Gastroesophageal sphincter (tissue), 4 donors: ENCODE data around the gene ARRDC3. TPM values are rescaled to one million over a fixed set of nuclear protein-coding genes. Genes with fewer than 3 reads are reported as not detected.
"Not testable (repeated sequence)": the region's sequence is repeated elsewhere in the genome, so short reads cannot be mapped to it uniquely, and the experiment has no call there.

ENCODE experiments used
- ATAC-seq: fragments of 150-250 bp; one replicate; pipeline ENCODE4 v1.9.1; 2016; ENCODE audit warnings: mild to moderate bottlenecking, moderate library complexity
- H3K27ac ChIP-seq, 4 donors: fragments of 200-600 bp; sonication (generic) in 3 of 4; 1 replicate in 3 of 4; 2 replicates in 1 of 4; pipeline ENCODE4 v1.5.1; 2016 to 2019
- H3K27me3 ChIP-seq: fragments of 200-600 bp; sonication (generic); one replicate; pipeline ENCODE4 v1.5.1; 2019
- H3K36me3 ChIP-seq, 2 donors: fragments of 200-600 bp; sonication (generic); one replicate each; pipeline ENCODE4 v1.5.1; 2019; ENCODE audit warnings: control low read depth in 1 of 2
- H3K4me1 ChIP-seq, 3 donors: fragments of 200-600 bp; sonication (generic); 1 replicate in 2 of 3; 2 replicates in 1 of 3; pipeline ENCODE4 v1.5.1; 2016 to 2019; ENCODE audit warnings: control low read depth in 2 of 3
- H3K4me3 ChIP-seq, 2 donors: fragments of 200-600 bp; sonication (generic); one replicate each; pipeline ENCODE4 v1.5.1; 2019; ENCODE audit warnings: mild to moderate bottlenecking in 1 of 2, moderate library complexity in 1 of 2
- H3K9me3 ChIP-seq, 3 donors: fragments of 200-600 bp; sonication (generic); one replicate each; pipeline ENCODE4 v1.5.1; 2017 to 2019; ENCODE audit warnings: control low read depth in 2 of 3
- EP300 ChIP-seq: sonication (generic); formaldehyde crosslinking; IDR thresholded peaks from one replicate; pipeline ENCODE4 v1.6.1; 2017; ENCODE audit warnings: antibody characterized with exemption, mild to moderate bottlenecking
- POLR2A ChIP-seq, 2 donors: fragments of 450-650 bp; IDR thresholded peaks; one replicate each; pipeline ENCODE4 v1.6.1; 2017; ENCODE audit warnings: antibody characterized with exemption in 2 of 2, mild to moderate bottlenecking in 2 of 2, moderate library complexity in 1 of 2
- POLR2AphosphoS5 ChIP-seq: sonication (generic); formaldehyde crosslinking; IDR thresholded peaks from one replicate; pipeline ENCODE4 v1.6.1; 2017; ENCODE audit warnings: antibody characterized with exemption
- WGBS, 2 donors: methylation state at CpG; one replicate each; pipeline ENCODE4 v1.1.5; 2018; ENCODE audit warnings: low coverage in 1 of 2; 5-methylcytosine and 5-hydroxymethylcytosine counted together
- total RNA-seq, 4 donors: library from RNA; depleted of rRNA; stranded (reverse); fragments of >200 nt; gene quantifications; one replicate each; pipeline ENCODE4 v1.1.0, GENCODE V29; 2016
- TF ChIP-seq, protein P1 (sequence below), 4 experiments: fragments of 200-600 bp in 2 of 4; fragments of 450-650 bp in 2 of 4; sonication (generic) in 1 of 4; IDR thresholded peaks; one replicate each; pipeline ENCODE4 v1.5.1; 2017 to 2019; ENCODE audit warnings: antibody characterized with exemption in 4 of 4, mild to moderate bottlenecking in 2 of 4, moderate library complexity in 2 of 4

The ARRDC3 gene
- total RNA-seq, 4 donors from 2014 or later = 43.3 to 67.9 (median 56.3) TPM

DNA sequence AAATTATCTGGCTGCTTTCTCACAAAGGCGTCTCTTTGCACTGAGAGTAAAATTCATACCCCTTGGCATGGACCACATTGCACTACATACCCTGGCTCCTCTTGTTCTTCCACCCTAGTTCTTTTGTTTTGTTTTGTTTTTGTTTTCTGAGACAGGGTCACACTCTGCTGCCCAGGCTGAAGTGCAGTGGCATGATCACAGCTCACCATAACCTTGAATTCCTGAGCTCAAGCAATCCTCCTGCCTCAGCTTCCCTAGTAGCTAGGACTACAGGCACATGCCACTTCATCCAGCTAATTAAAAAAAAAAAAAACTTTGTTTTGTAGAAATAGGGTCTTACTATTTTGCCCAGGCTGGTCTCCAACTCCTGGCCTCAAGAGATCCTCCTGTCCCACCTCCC, 51.4 kb downstream of the ARRDC3 start:
- 58% methylated on average over 1 of the region's 1 CpG; no CpG with 5 or more reads in 1 of the 2 donors for WGBS, 2 donors
- H3K9me3 ChIP-seq = no peaks in the 10 kb centered on the region
- H3K27ac ChIP-seq = no peak overlapping the region
- no peak overlapping the region for H3K4me3 ChIP-seq
- no peaks in the 10 kb centered on the region for H3K36me3 ChIP-seq
- TF ChIP-seq, protein P1, sequence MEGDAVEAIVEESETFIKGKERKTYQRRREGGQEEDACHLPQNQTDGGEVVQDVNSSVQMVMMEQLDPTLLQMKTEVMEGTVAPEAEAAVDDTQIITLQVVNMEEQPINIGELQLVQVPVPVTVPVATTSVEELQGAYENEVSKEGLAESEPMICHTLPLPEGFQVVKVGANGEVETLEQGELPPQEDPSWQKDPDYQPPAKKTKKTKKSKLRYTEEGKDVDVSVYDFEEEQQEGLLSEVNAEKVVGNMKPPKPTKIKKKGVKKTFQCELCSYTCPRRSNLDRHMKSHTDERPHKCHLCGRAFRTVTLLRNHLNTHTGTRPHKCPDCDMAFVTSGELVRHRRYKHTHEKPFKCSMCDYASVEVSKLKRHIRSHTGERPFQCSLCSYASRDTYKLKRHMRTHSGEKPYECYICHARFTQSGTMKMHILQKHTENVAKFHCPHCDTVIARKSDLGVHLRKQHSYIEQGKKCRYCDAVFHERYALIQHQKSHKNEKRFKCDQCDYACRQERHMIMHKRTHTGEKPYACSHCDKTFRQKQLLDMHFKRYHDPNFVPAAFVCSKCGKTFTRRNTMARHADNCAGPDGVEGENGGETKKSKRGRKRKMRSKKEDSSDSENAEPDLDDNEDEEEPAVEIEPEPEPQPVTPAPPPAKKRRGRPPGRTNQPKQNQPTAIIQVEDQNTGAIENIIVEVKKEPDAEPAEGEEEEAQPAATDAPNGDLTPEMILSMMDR (IDR thresholded peaks at IDR 0.05) = no peak
- TF ChIP-seq POLR2AphosphoS5 (no peak), EP300 (no peak)
- ATAC-seq = no peak
- H3K27me3 ChIP-seq = no peaks in the 10 kb centered on the region
- H3K4me1 ChIP-seq = peaks cover 0 to 15% (median 0%) of the 10 kb centered on the region in 3 donors

DNA sequence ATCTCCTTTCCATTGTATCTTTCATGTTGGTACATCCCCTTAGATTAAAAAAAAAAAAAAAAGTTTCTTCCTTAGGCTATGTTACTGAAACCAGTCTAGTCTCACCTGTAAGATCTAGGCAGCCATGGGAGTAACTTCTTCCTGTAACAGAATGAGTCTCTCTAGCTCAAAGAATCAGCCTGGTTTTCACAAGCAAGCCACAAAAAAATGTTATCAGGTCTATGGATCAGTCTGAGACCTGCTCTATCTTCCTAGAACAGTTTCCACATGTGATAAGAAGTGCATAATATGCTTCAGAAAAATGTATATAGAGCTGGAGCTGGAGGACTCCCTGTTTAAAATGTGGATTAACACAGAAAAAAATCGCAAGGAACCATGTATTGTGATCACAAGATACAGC, 53.8 kb downstream of the ARRDC3 start:
- Histone ChIP-seq H3K4me3 (no peak overlapping the region), H3K4me1 (peaks cover 0 to 29% (median 0%) of the 10 kb centered on the region in 3 donors), H3K36me3 (no peaks in the 10 kb centered on the region), H3K9me3 (no peaks in the 10 kb centered on the region), H3K27ac (no peak overlapping the region), H3K27me3 (no peaks in the 10 kb centered on the region)
- TF ChIP-seq EP300 = no peak
- TF ChIP-seq POLR2AphosphoS5 = no peak
- TF ChIP-seq POLR2A (IDR thresholded peaks at IDR 0.05) = no peak
- TF ChIP-seq, protein P1 (IDR thresholded peaks at IDR 0.05) = no peak
- no peak for ATAC-seq
- 67 to 94% methylated on average over 1 of the region's 1 CpG for WGBS, 2 donors

DNA sequence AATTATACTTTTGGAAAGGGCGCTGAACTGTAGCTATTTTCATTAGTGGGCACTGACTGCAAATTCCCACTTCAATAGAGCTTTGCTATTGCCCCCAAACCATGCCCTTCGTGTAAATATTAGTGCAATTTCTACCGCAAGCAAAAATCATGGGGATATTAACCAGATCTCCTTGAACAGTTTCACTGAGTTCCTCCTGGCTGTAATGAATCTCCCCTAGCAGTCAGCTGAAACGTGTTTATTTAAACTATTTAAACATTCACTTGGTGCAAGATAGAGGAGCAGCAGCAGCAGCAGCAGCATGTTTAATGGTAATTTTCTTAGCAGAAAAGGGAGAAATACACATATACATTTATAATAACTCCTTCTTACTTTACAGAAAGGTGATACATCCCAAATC, 54.4 kb downstream of the ARRDC3 start:
- no peak for ATAC-seq
- no peaks in the 10 kb centered on the region for H3K27me3 ChIP-seq
- TF ChIP-seq, protein P1 (IDR thresholded peaks at IDR 0.05) = no peak
- TF ChIP-seq POLR2AphosphoS5 = peak; percentile 70
- no peaks in the 10 kb centered on the region for H3K9me3 ChIP-seq
- peak overlapping the region in 2 of 4 donors; percentile 55 to 59 for H3K27ac ChIP-seq
- H3K4me3 ChIP-seq = no peak overlapping the region
- peaks cover 0 to 29% (median 0%) of the 10 kb centered on the region in 3 donors for H3K4me1 ChIP-seq
- H3K36me3 ChIP-seq = no peaks in the 10 kb centered on the region
- whole genome bisulfite sequencing, 2 donors = 40 to 51% methylated on average over 3 of the region's 4 CpGs

- not testable (repeated sequence) for H3K27me3 ChIP-seq, H3K9me3 ChIP-seq, H3K27ac ChIP-seq, H3K4me3 ChIP-seq, ATAC-seq, H3K36me3 ChIP-seq
- 90 to 100% methylated on average over 3 to 4 of the region's 4 CpGs for WGBS, 2 donors
- H3K4me1 ChIP-seq = peaks cover 0 to 13% (median 0%) of the 10 kb centered on the region in 3 donors
Observed at GRCh38 chr5:91322981-91323380, 60.1 kb downstream of the ARRDC3 start.

DNA sequence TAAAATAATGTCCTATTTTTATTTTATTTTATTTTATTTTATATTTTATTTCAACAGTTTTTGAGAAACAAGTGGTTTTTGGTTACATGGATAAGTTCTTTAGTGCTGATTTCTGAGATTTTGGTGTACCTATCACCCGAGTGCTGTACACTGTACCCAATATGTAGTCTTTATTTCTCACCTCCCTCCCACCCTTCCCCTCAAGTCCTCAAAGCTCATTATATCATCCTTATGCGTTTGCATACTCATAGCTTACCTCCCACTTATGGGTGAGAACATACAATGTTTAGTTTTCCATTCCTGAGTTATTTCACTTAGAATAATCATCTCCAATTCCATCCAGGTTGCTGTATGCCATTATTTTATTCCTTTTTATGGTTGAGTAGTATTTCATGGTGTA, 63.5 kb downstream of the ARRDC3 start:
- ATAC-seq = no peak
- H3K36me3 ChIP-seq = no peaks in the 10 kb centered on the region
- no peak overlapping the region for H3K4me3 ChIP-seq
- TF ChIP-seq EP300 (no peak), POLR2AphosphoS5 (no peak), POLR2A (IDR thresholded peaks at IDR 0.05) (no peak)
- TF ChIP-seq, protein P1 (IDR thresholded peaks at IDR 0.05) = no peak
- H3K27ac ChIP-seq = no peak overlapping the region
- peaks cover 0 to 5% (median 0%) of the 10 kb centered on the region in 3 donors for H3K4me1 ChIP-seq
- no peaks in the 10 kb centered on the region for H3K27me3 ChIP-seq
- H3K9me3 ChIP-seq = no peaks in the 10 kb centered on the region
- 91 to 96% methylated on average over 2 of the region's 2 CpGs for WGBS, 2 donors
